EH (cell line): ENCODE data around the gene EIF4E2.
A peak's percentile ranks its signal among the peaks of the same experiment; 100 is the strongest.
"Not testable (repeated sequence)": the region's sequence is repeated elsewhere in the genome, so short reads cannot be mapped to it uniquely, and the experiment has no call there.

ENCODE experiments used
- DNase-seq: peaks from one replicate; pipeline ENCODE4 v3.0.0-alpha.2; 2015; ENCODE audit warnings: low read depth

Gene EIF4E2

GRCh38 chr2:232568161-232568560 lies 17.7 kb downstream of the EIF4E2 start:
- DNase-seq: peak; percentile 90

- DNase-seq: no peak
Observed at GRCh38 chr2:232569541-232569940, 19.1 kb downstream of the EIF4E2 start.

- DNase-seq: not testable (repeated sequence)
Observed at GRCh38 chr2:232570481-232570880, 20.0 kb downstream of the EIF4E2 start.

- DNase-seq: no peak
Observed at GRCh38 chr2:232571026-232571474, 20.6 kb downstream of the EIF4E2 start.

- DNase-seq: no peak
Observed at GRCh38 chr2:232573042-232573441, 22.6 kb downstream of the EIF4E2 start.

GRCh38 chr2:232573771-232574435 lies 23.4 kb downstream of the EIF4E2 start:
- DNase-seq: no peak

- peak; percentile 70 for DNase-seq
Observed at GRCh38 chr2:232574674-232575403, 24.4 kb downstream of the EIF4E2 start.

GRCh38 chr2:232575404-232575746 lies 24.9 kb downstream of the EIF4E2 start:
- no peak for DNase-seq

GRCh38 chr2:232576995-232577394 lies 26.5 kb downstream of the EIF4E2 start:
- DNase-seq: peak; percentile 67

GRCh38 chr2:232577841-232578240 lies 27.4 kb downstream of the EIF4E2 start:
- no peak for DNase-seq

- DNase-seq: no peak
Observed at GRCh38 chr2:232578626-232579025, 28.1 kb downstream of the EIF4E2 start.

GRCh38 chr2:232580648-232580981 lies 30.1 kb downstream of the EIF4E2 start:
- no peak for DNase-seq

GRCh38 chr2:232581725-232582124 lies 31.2 kb downstream of the EIF4E2 start:
- no peak for DNase-seq

GRCh38 chr2:232584238-232584637 lies 33.7 kb downstream of the EIF4E2 start:
- no peak for DNase-seq

GRCh38 chr2:232586943-232587505 lies 36.5 kb downstream of the EIF4E2 start:
- no peak for DNase-seq

- DNase-seq: no peak
Observed at GRCh38 chr2:232587512-232587911, 37.0 kb downstream of the EIF4E2 start.

- DNase-seq: no peak
Observed at GRCh38 chr2:232588031-232588430, 37.5 kb downstream of the EIF4E2 start.

- DNase-seq: peak; percentile 77
Observed at GRCh38 chr2:232588680-232589585, 38.4 kb downstream of the EIF4E2 start.

- peak; percentile 78 for DNase-seq
Observed at GRCh38 chr2:232592772-232593395, 42.4 kb downstream of the EIF4E2 start.

- no peak for DNase-seq
Observed at GRCh38 chr2:232593982-232594381, 43.5 kb downstream of the EIF4E2 start.

GRCh38 chr2:232597362-232598079 lies 47.0 kb downstream of the EIF4E2 start:
- DNase-seq: no peak
